ENCODE results near the gene ACTR8. TPM values are rescaled to one million over a fixed set of nuclear protein-coding genes. Genes with fewer than 3 reads are reported as not detected.

Gene ACTR8
- total RNA-seq, 1 donor from 2014 or later, result 42.7 TPM

DNA sequence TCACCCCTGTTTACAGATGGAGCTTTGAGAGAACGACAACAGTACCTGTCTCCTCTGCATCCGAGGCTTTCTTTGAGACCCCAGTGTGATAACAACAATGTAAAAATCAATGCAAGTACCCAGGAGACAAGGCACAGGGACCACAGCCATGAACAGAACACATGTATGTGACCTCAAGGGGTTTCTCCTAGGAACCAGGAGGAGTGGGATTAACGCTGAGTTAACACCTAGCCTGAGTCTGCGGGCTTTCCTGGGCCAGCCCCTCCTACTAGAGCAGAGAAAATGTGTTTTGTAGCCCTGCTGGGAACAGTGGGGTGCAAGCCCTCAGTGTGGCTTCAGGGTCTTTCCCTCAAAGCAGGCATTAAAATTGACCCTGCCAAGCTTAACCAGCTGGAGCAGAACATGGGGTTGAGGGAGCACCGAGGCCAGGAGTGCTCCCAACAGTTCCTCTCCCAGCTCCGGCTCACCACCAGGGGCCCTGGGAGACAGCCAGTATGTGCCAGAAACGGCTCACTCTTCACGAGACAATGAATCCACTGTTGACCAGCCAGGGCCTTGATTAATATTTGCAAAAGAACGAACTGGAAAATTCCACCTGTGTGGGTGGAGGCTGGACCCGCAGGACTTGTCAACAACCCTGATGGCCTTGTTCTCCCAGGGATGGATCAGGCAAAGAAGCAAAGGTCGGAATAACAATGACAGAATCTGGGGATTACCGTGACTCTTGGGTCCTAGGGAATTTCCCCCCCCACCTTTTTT is 39.3 kb downstream of the ACTR8 start:
- Mint-ChIP-seq H3K27me3 (peaks cover 24% of the 10 kb centered on the region), H3K4me1 (peaks cover 34% of the 10 kb centered on the region), H3K36me3 (ENCODE audit: low read depth) (no peaks in the 10 kb centered on the region), H3K4me3 (no peak overlapping the region), H3K9me3 (no peaks in the 10 kb centered on the region), H3K27ac (no peak overlapping the region)
- TF ChIP-seq, protein P1, sequence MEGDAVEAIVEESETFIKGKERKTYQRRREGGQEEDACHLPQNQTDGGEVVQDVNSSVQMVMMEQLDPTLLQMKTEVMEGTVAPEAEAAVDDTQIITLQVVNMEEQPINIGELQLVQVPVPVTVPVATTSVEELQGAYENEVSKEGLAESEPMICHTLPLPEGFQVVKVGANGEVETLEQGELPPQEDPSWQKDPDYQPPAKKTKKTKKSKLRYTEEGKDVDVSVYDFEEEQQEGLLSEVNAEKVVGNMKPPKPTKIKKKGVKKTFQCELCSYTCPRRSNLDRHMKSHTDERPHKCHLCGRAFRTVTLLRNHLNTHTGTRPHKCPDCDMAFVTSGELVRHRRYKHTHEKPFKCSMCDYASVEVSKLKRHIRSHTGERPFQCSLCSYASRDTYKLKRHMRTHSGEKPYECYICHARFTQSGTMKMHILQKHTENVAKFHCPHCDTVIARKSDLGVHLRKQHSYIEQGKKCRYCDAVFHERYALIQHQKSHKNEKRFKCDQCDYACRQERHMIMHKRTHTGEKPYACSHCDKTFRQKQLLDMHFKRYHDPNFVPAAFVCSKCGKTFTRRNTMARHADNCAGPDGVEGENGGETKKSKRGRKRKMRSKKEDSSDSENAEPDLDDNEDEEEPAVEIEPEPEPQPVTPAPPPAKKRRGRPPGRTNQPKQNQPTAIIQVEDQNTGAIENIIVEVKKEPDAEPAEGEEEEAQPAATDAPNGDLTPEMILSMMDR (IDR thresholded peaks at IDR 0.05), result no peak
- intact Hi-C loops (cut with micrococcal nuclease), result no loop called here
- POLR2A ChIA-PET, result no interaction called here
- ATAC-seq (ENCODE audit: low read depth) (no peak), DNase-seq (no peak)
- CTCF ChIA-PET, result no interaction called here

DNA sequence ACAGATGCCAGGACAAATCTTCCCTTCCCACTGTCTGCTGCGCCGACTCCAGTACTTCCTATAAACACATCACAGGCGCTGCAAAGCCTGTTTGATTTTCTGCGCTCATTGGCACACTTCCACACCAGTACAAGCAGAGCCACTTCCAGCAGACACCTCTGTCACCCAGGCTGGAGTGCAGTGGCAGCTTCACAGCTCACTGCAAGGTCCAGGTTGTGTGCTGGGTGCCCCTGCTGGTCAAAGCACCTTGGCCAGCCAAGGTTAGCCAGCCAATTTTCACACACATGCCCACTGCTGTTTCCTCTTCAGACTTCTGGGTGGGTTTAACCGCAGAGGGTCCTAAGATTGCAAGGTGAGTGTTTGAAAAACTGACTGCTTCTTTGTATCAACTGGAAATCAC is 40.7 kb downstream of the ACTR8 start:
- no peaks in the 10 kb centered on the region for H3K36me3 Mint-ChIP-seq (ENCODE audit: low read depth)
- TF ChIP-seq, protein P1 (IDR thresholded peaks at IDR 0.05), result no peak
- peaks cover 26% of the 10 kb centered on the region for H3K4me1 Mint-ChIP-seq
- no peak overlapping the region for H3K27ac Mint-ChIP-seq
- CTCF ChIA-PET, result no interaction called here
- DNase-seq (no peak), ATAC-seq (ENCODE audit: low read depth) (no peak)
- peaks cover 17% of the 10 kb centered on the region for H3K27me3 Mint-ChIP-seq
- no peaks in the 10 kb centered on the region for H3K9me3 Mint-ChIP-seq
- intact Hi-C loops (cut with micrococcal nuclease), result no loop called here
- POLR2A ChIA-PET, result no interaction called here
- no peak overlapping the region for H3K4me3 Mint-ChIP-seq

DNA sequence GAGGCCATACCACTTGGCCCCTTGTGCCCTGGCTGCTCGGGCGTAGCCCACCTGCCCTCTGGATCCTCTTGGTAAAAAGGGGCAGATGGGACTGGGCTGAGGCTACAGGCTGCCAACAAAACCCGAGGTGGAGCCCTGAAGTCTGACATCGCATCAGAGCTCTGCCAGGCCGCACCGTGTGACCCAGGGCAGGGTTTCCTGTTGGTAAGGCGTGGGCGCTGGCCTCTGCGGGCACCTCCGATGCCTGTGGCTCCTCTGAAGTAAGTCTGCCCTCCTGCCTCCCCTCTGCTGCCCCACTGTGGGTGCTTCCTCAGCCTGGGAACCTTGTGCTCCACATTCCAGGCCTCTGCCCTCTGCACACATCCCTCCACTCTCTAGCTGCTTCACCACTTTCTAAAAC is 44.6 kb downstream of the ACTR8 start:
- no peaks in the 10 kb centered on the region for H3K36me3 Mint-ChIP-seq (ENCODE audit: low read depth)
- TF ChIP-seq, protein P1 (IDR thresholded peaks at IDR 0.05), result no peak
- H3K4me1 Mint-ChIP-seq, result no peaks in the 10 kb centered on the region
- H3K4me3 Mint-ChIP-seq, result no peak overlapping the region
- DNase-seq, result no peak
- ChIA-PET POLR2A (no interaction called here), CTCF (no interaction called here)
- intact Hi-C loops (cut with micrococcal nuclease), result no loop called here
- no peak for ATAC-seq (ENCODE audit: low read depth)
- H3K9me3 Mint-ChIP-seq, result no peaks in the 10 kb centered on the region
- no peaks in the 10 kb centered on the region for H3K27me3 Mint-ChIP-seq
- H3K27ac Mint-ChIP-seq, result no peak overlapping the region

DNA sequence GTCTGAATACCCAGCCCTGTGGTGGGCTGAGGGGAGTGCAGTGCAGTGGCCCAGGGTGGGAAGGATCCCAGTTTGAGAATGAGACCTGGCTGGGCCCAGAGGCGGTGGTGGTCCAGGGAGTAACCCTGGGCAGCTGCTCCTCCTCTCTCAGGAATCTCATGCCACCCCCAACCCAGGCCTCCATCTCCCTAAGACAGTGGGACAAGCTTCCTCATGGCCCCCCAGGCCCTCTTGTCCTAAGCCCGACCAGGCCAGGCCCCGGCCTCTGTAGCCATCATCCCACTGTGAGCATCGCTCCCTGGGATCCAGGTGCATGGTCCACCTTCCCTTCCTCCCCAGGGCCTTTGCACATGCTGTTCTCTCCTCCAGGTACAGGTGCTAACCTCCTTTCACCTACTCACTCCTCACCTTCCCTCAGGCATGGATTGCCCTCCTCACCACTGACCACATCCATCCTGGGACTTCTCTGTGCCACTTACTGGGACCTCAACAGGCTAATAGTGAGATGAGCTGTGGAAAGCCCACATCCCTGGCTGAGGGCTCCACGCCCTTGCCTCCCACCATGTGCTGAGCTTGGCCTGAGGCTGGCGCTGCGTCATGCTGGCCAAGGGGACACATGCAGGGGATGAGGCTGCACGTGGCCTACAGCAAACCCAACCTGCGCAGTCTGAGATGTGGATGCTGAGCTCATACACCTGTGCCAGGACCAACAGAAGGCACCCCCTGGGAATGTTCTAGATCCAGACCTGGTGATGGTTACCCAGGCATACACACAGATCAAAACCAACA is 45.7 kb downstream of the ACTR8 start:
- no peaks in the 10 kb centered on the region for H3K4me1 Mint-ChIP-seq
- intact Hi-C loops (cut with micrococcal nuclease), result no loop called here
- no peak overlapping the region for H3K27ac Mint-ChIP-seq
- DNase-seq (no peak), ATAC-seq (ENCODE audit: low read depth) (no peak)
- H3K9me3 Mint-ChIP-seq, result no peaks in the 10 kb centered on the region
- no peaks in the 10 kb centered on the region for H3K27me3 Mint-ChIP-seq
- ChIA-PET CTCF (no interaction called here), POLR2A (no interaction called here)
- TF ChIP-seq, protein P1 (IDR thresholded peaks at IDR 0.05), result no peak
- H3K36me3 Mint-ChIP-seq (ENCODE audit: low read depth), result no peaks in the 10 kb centered on the region
- H3K4me3 Mint-ChIP-seq, result no peak overlapping the region

DNA sequence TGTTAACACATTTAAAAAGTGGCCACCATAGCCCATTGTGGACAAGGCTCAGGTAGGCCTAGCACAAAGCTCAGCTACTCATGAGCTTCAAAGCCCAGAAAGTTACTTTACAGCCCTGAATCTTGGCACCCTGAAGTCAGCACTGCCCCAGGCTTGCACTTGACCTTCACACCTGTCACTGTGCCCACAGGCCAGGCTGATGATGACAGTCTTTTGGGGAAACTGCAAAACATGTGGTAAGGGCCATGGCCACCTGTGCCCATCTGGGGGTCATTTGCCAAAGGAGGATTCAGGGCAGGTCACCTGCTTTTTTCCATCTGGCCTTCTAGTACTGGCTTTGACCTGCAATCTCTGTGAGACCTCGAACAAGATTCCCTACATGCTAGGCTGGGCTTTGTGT is 46.7 kb downstream of the ACTR8 start:
- no peaks in the 10 kb centered on the region for H3K9me3 Mint-ChIP-seq
- H3K27me3 Mint-ChIP-seq, result no peaks in the 10 kb centered on the region
- no peak for DNase-seq
- H3K4me3 Mint-ChIP-seq, result no peak overlapping the region
- intact Hi-C loops (cut with micrococcal nuclease), result no loop called here
- POLR2A ChIA-PET, result interaction anchor here (0.6 kb wide), 1 partner anchor 221 kb away, joined by 9 read pairs; no protein-coding TSS in a partner anchor
- no peaks in the 10 kb centered on the region for H3K4me1 Mint-ChIP-seq
- H3K27ac Mint-ChIP-seq, result no peak overlapping the region
- ATAC-seq (ENCODE audit: low read depth), result no peak
- TF ChIP-seq, protein P1 (IDR thresholded peaks at IDR 0.05), result no peak
- CTCF ChIA-PET, result no interaction called here
- no peaks in the 10 kb centered on the region for H3K36me3 Mint-ChIP-seq (ENCODE audit: low read depth)
